Adrenal gland (tissue), 12 donors: Measurements from ENCODE around the gene WBP1. TPM values are rescaled to one million over a fixed set of nuclear protein-coding genes. Genes with fewer than 3 reads are reported as not detected.

ENCODE experiments used
- DNase-seq, 7 donors: peaks; one replicate each; pipeline ENCODE4 v3.0.0-alpha.2; 2019 to 2020
- H3K27ac ChIP-seq, 5 donors: fragments of 200-600 bp; sonication (generic) in 4 of 5; 1 replicate in 3 of 5; 2 replicates in 2 of 5; pipeline versions ENCODE4 v1.5.1 to v1.8.0; 2016 to 2020; ENCODE audit warnings: mild to moderate bottlenecking in 1 of 5
- H3K27me3 ChIP-seq: fragments of 200-600 bp; 2 replicates; pipeline ENCODE4 v1.8.0; 2021
- H3K36me3 ChIP-seq, 2 donors: fragments of 200-600 bp; replicated peaks in 1 of 2; 1 replicate in 1 of 2; 2 replicates in 1 of 2; pipeline versions ENCODE4 v1.5.1 to v1.8.0; 2018 to 2022
- H3K4me1 ChIP-seq, 2 donors: fragments of 200-600 bp; replicated peaks in 1 of 2; 1 replicate in 1 of 2; 2 replicates in 1 of 2; pipeline versions ENCODE4 v1.5.1 to v1.8.0; 2018 to 2021
- H3K4me3 ChIP-seq, 4 donors: fragments of 200-600 bp; sonication (generic) in 3 of 4; one replicate each; pipeline ENCODE4 v1.5.1; 2016 to 2018
- H3K9me3 ChIP-seq, 3 donors: fragments of 200-600 bp; sonication (generic) in 1 of 3; replicated peaks in 1 of 3; 1 replicate in 2 of 3; 2 replicates in 1 of 3; pipeline versions ENCODE4 v1.5.1 to v1.8.0; 2016 to 2021
- POLR2A ChIP-seq, 2 donors: fragments of 450-650 bp; IDR thresholded peaks; one replicate each; pipeline ENCODE4 v1.6.1; 2017; ENCODE audit warnings: antibody characterized with exemption in 2 of 2, mild to moderate bottlenecking in 2 of 2, moderate library complexity in 1 of 2
- WGBS, 4 donors: extraction: QIAGEN DNeasy Blood & Tissue Kit in 2 of 4; methylation state at CpG; one replicate each; pipeline versions ENCODE4 v1.1.5 to v1.1.7; 2013 to 2017; 5-methylcytosine and 5-hydroxymethylcytosine counted together
- intact Hi-C, 2 donors: fragments of 100-400 bp; cut with DNase I; formaldehyde crosslinking; loops; one replicate each; pipeline versions ENCODE4 v1.14.1 to v1.15.0; 2022 to 2023
- polyA plus RNA-seq, 3 donors: library from polyadenylated mRNA; stranded (reverse); fragments of 200-250 nt in 2 of 3; fragments of 350-450 nt in 1 of 3; fragmentation: Illumina TruSeq in 1 of 3; extraction: RNeasy Lipid Tissue Mini Kit (QIAGEN cat#74804) in 1 of 3; gene quantifications; one replicate each; pipeline ENCODE4 v1.2.3, GENCODE V29; 2013 to 2014
- total RNA-seq, 9 donors: library from RNA; depleted of rRNA in 4 of 9; stranded (reverse); fragments of >200 nt in 4 of 9; fragments of 120-200 nt in 1 of 9; fragmentation: NEBNext Ultra II Directional in 1 of 9; extraction: Animal tissue kit (Norgen Biotek cat#: 25700) in 1 of 9; gene quantifications; one replicate each; pipeline versions ENCODE4 v1.1.0 to v1.2.4, GENCODE V29; 2013 to 2023
- TF ChIP-seq, protein P1 (sequence below), 6 experiments: fragments of 450-650 bp in 4 of 6; fragments of 200-600 bp in 2 of 6; sonication (generic) in 1 of 6; IDR thresholded peaks; 1 replicate in 5 of 6; 2 replicates in 1 of 6; pipeline versions ENCODE4 v1.5.1 to v1.8.0; 2016 to 2021; ENCODE audit warnings: antibody characterized with exemption in 6 of 6, mild to moderate bottlenecking in 2 of 6, moderate library complexity in 1 of 6
- donor health status: healthy with polysubstance abuse.
- donor health status: Bipolar disorder and iron deficiency.
- donor health status: DM: yes; HTN: yes; CAD: no.
- donor health status: DM: no; HTN: no; CAD: no.
- donor health status: DM: no; HTN: no; CAD: no.
- donor health status: DM: yes; HTN: yes; CAD: no.

Gene WBP1
- total and polyA plus RNA-seq, 12 donors: 56.9 to 267 (median 115) TPM

- peaks cover 0 to 55% of the 10 kb centered on the region in 2 donors for H3K36me3 ChIP-seq
- H3K9me3 ChIP-seq: no peaks in the 10 kb centered on the region
- intact Hi-C loops: no loop called here
- H3K27me3 ChIP-seq: no peaks in the 10 kb centered on the region
- H3K4me3 ChIP-seq: no peak overlapping the region
- WGBS, 4 donors: 90 to 95% (median 93%) methylated on average over 5 of the region's 5 CpGs
- DNase-seq: no peak
- no peak overlapping the region for H3K27ac ChIP-seq
- no peaks in the 10 kb centered on the region for H3K4me1 ChIP-seq
- TF ChIP-seq POLR2A (IDR thresholded peaks at IDR 0.05): no peak
These were observed 29.6 kb upstream of the WBP1 start for GRCh38 chr2:74428675-74429074.

DNA sequence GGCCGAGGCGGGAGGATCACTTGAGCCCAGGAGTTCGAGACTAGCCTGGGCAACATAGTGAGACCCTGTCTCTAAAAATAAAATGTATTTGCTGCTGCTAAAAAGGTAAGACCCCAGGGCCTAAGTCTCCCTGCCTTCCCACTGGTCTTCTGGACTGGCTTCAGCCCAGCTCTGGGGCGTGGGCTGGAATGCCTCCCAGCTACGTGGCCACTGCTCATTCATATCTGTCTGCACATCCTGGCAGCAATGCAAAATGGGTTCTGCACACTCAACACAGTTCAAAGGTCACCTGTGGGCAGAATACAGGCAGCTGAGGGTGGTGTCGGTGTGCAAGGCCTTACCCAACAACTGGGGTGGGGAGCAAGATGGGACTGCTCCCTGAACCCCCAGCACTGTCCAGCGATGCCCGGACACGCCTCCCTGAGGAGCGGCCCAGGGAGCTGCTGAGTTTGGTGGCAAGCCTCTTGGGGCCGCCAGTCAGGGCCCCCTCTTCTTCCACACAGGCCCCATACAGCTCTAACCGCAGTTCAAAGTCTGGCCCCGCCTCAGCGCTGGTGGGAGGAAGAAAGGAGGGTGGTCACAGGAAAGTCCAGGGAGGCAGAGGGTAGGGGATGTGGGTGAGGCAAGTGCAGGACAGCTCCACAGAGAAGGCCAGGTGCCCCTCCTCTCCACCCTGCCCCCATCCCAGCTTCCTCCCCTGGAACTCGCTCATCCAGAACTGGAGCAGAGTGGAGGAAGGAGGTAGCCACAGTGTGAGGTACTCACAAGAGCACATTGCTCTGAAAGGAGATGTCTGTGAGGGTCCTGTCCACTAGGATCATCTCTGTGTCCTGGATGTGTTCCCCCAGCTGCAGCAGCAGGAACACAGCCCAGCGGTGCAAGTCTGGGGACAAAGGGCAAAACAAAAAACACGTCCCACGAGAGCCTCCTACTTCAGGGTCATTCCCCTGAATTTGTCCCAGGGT is 28.5 kb upstream of the WBP1 start:
- intact Hi-C loops: no loop called here
- Histone ChIP-seq H3K27me3 (no peaks in the 10 kb centered on the region), H3K4me3 (no peak overlapping the region), H3K36me3 (peaks cover 0 to 55% of the 10 kb centered on the region in 2 donors), H3K27ac (no peak overlapping the region), H3K4me1 (no peaks in the 10 kb centered on the region), H3K9me3 (no peaks in the 10 kb centered on the region)
- no peak for DNase-seq
- TF ChIP-seq POLR2A (IDR thresholded peaks at IDR 0.05): no peak
- TF ChIP-seq, protein P1, sequence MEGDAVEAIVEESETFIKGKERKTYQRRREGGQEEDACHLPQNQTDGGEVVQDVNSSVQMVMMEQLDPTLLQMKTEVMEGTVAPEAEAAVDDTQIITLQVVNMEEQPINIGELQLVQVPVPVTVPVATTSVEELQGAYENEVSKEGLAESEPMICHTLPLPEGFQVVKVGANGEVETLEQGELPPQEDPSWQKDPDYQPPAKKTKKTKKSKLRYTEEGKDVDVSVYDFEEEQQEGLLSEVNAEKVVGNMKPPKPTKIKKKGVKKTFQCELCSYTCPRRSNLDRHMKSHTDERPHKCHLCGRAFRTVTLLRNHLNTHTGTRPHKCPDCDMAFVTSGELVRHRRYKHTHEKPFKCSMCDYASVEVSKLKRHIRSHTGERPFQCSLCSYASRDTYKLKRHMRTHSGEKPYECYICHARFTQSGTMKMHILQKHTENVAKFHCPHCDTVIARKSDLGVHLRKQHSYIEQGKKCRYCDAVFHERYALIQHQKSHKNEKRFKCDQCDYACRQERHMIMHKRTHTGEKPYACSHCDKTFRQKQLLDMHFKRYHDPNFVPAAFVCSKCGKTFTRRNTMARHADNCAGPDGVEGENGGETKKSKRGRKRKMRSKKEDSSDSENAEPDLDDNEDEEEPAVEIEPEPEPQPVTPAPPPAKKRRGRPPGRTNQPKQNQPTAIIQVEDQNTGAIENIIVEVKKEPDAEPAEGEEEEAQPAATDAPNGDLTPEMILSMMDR (IDR thresholded peaks at IDR 0.05): no peak
- WGBS, 4 donors: 88 to 96% (median 92%) methylated on average over 10 to 18 of the region's 18 CpGs

- Histone ChIP-seq H3K27ac (no peak overlapping the region), H3K4me3 (no peak overlapping the region), H3K4me1 (no peaks in the 10 kb centered on the region), H3K9me3 (no peaks in the 10 kb centered on the region), H3K27me3 (no peaks in the 10 kb centered on the region), H3K36me3 (peaks cover 0 to 51% of the 10 kb centered on the region in 2 donors)
- no peak for DNase-seq
- no peak for TF ChIP-seq POLR2A (IDR thresholded peaks at IDR 0.05)
- TF ChIP-seq, protein P1 (IDR thresholded peaks at IDR 0.05): no peak
- 82 to 93% (median 90%) methylated on average over 9 to 11 of the region's 11 CpGs for WGBS, 4 donors
- intact Hi-C loops: no loop called here
These were observed 27.7 kb upstream of the WBP1 start for GRCh38 chr2:74430502-74430901.

- H3K4me1 ChIP-seq: peaks cover 13 to 28% of the 10 kb centered on the region in 2 donors
- no peak for DNase-seq
- intact Hi-C loops: no loop called here
- no peaks in the 10 kb centered on the region for H3K9me3 ChIP-seq
- peaks cover 0 to 2% of the 10 kb centered on the region in 2 donors for H3K36me3 ChIP-seq
- no peak overlapping the region for H3K27ac ChIP-seq
- H3K4me3 ChIP-seq: no peak overlapping the region
- peaks cover 2% of the 10 kb centered on the region for H3K27me3 ChIP-seq
- 70 to 81% (median 76%) methylated on average over 5 to 43 of the region's 43 CpGs for WGBS, 4 donors
- TF ChIP-seq, protein P1 (IDR thresholded peaks at IDR 0.05): no peak
- no peak for TF ChIP-seq POLR2A (IDR thresholded peaks at IDR 0.05)
These were observed 22.0 kb upstream of the WBP1 start for GRCh38 chr2:74436111-74436805.
